Parathyroid adenoma (tissue), 2 donors: ENCODE data around the gene RXFP4.

ENCODE experiments used
- H2AFZ ChIP-seq: fragments of 300-600 bp; sonication (generic); one replicate; pipeline ENCODE4 v1.7.0; 2017; ENCODE audit warnings: antibody characterized with exemption, mild to moderate bottlenecking
- H3K27ac ChIP-seq: fragments of 300-600 bp; sonication (generic); one replicate; pipeline ENCODE4 v1.7.0; 2017
- H3K27me3 ChIP-seq: fragments of 300-600 bp; sonication (generic); one replicate; pipeline ENCODE4 v1.7.0; 2017; ENCODE audit warnings: low read length; ENCODE audit not compliant: control insufficient read depth, insufficient read depth
- H3K36me3 ChIP-seq: fragments of 300-600 bp; sonication (generic); one replicate; pipeline ENCODE4 v1.7.0; 2017; ENCODE audit warnings: low read length; ENCODE audit not compliant: control insufficient read depth, insufficient read depth
- H3K4me1 ChIP-seq: fragments of 300-600 bp; sonication (generic); one replicate; pipeline ENCODE4 v1.7.0; 2017; ENCODE audit warnings: control low read depth
- H3K4me2 ChIP-seq: fragments of 300-600 bp; sonication (generic); one replicate; pipeline ENCODE4 v1.7.0; 2017; ENCODE audit warnings: low read length
- H3K4me3 ChIP-seq: fragments of 300-600 bp; sonication (generic); one replicate; pipeline ENCODE4 v1.7.0; 2017; ENCODE audit warnings: low read depth, low read length
- H3K79me2 ChIP-seq: fragments of 300-600 bp; sonication (generic); one replicate; pipeline ENCODE4 v1.7.0; 2017; ENCODE audit warnings: control low read depth
- H3K9ac ChIP-seq: fragments of 300-600 bp; sonication (generic); one replicate; pipeline ENCODE4 v1.7.0; 2017; ENCODE audit warnings: mild to moderate bottlenecking
- H3K9me3 ChIP-seq: fragments of 300-600 bp; sonication (generic); one replicate; pipeline ENCODE4 v1.7.0; 2017; ENCODE audit warnings: low read length; ENCODE audit not compliant: control insufficient read depth
- TF ChIP-seq, protein P1 (sequence below): fragments of 300-600 bp; sonication (generic); IDR thresholded peaks from one replicate; pipeline ENCODE4 v1.7.0; 2017; ENCODE audit warnings: antibody characterized with exemption, mild to moderate bottlenecking
- donor health status: primary hyperparathyroidism.

RXFP4 gene

GRCh38 chr1:155938220-155938627 is 3.2 kb upstream of the RXFP4 start:
- no peaks in the 10 kb centered on the region for H3K27me3 ChIP-seq
- peaks cover 3% of the 10 kb centered on the region for H3K4me1 ChIP-seq
- H3K9me3 ChIP-seq: no peaks in the 10 kb centered on the region
- TF ChIP-seq, protein P1, sequence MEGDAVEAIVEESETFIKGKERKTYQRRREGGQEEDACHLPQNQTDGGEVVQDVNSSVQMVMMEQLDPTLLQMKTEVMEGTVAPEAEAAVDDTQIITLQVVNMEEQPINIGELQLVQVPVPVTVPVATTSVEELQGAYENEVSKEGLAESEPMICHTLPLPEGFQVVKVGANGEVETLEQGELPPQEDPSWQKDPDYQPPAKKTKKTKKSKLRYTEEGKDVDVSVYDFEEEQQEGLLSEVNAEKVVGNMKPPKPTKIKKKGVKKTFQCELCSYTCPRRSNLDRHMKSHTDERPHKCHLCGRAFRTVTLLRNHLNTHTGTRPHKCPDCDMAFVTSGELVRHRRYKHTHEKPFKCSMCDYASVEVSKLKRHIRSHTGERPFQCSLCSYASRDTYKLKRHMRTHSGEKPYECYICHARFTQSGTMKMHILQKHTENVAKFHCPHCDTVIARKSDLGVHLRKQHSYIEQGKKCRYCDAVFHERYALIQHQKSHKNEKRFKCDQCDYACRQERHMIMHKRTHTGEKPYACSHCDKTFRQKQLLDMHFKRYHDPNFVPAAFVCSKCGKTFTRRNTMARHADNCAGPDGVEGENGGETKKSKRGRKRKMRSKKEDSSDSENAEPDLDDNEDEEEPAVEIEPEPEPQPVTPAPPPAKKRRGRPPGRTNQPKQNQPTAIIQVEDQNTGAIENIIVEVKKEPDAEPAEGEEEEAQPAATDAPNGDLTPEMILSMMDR: peak; percentile 48
- H3K36me3 ChIP-seq: no peaks in the 10 kb centered on the region
- no peak overlapping the region for H3K4me3 ChIP-seq
- H3K79me2 ChIP-seq: peaks cover 7% of the 10 kb centered on the region
- H3K4me2 ChIP-seq: no peak overlapping the region
- no peak overlapping the region for H3K9ac ChIP-seq
- no peak overlapping the region for H3K27ac ChIP-seq
- peak overlapping the region; percentile 22 for H2AFZ ChIP-seq

DNA sequence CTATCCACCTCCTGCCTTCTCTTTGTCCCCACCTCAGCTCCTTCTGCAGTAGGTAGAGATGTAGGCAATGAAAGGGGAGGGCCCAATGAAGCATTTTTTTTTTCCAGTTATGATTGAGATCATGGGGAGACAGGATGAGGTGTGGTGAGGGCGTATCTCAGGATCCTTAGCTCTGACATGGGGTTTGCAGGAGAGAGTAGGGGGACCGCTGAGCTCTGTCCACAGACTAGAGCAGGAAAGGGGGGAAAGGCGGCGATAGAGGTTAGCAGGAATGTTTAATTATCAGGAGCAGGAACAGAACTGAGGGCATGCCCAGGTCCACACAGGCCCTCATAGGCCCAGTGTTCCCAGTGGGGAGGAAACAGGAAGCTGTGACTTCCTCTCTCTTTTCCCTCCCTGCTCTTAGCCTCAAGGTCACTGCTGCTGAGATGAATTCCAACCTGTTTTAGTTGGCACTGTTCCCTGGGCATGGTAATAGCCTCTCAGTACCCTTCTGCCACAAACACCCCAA is 901 bp upstream of the RXFP4 start:
- Histone ChIP-seq H2AFZ (peak overlapping the region; percentile 68), H3K9me3 (no peaks in the 10 kb centered on the region), H3K4me2 (peak overlapping the region; percentile 51), H3K9ac (no peak overlapping the region), H3K4me3 (peak overlapping the region; percentile 27), H3K36me3 (no peaks in the 10 kb centered on the region), H3K27ac (peak overlapping the region; percentile 60), H3K4me1 (peaks cover 3% of the 10 kb centered on the region), H3K27me3 (no peaks in the 10 kb centered on the region), H3K79me2 (no peaks in the 10 kb centered on the region)
- TF ChIP-seq, protein P1: no peak

GRCh38 chr1:155941845-155942531 is 550 bp downstream of the RXFP4 start:
- Histone ChIP-seq H3K9ac (no peak overlapping the region), H3K4me1 (peaks cover 3% of the 10 kb centered on the region), H2AFZ (no peak overlapping the region), H3K36me3 (no peaks in the 10 kb centered on the region), H3K4me3 (no peak overlapping the region), H3K27ac (no peak overlapping the region), H3K4me2 (no peak overlapping the region), H3K79me2 (no peaks in the 10 kb centered on the region), H3K27me3 (no peaks in the 10 kb centered on the region), H3K9me3 (no peaks in the 10 kb centered on the region)
- TF ChIP-seq, protein P1: no peak

GRCh38 chr1:155942578-155943141 is 1.2 kb downstream of the RXFP4 start:
- Histone ChIP-seq H3K36me3 (no peaks in the 10 kb centered on the region), H3K79me2 (no peaks in the 10 kb centered on the region), H3K9ac (no peak overlapping the region), H3K9me3 (no peaks in the 10 kb centered on the region), H2AFZ (no peak overlapping the region), H3K4me1 (peaks cover 3% of the 10 kb centered on the region), H3K4me3 (no peak overlapping the region), H3K4me2 (no peak overlapping the region), H3K27ac (no peak overlapping the region), H3K27me3 (no peaks in the 10 kb centered on the region)
- TF ChIP-seq, protein P1: no peak

- Histone ChIP-seq H3K4me2 (no peak overlapping the region), H3K4me3 (no peak overlapping the region), H2AFZ (no peak overlapping the region), H3K4me1 (peaks cover 3% of the 10 kb centered on the region), H3K79me2 (no peaks in the 10 kb centered on the region), H3K27ac (no peak overlapping the region), H3K27me3 (no peaks in the 10 kb centered on the region), H3K36me3 (no peaks in the 10 kb centered on the region), H3K9me3 (no peaks in the 10 kb centered on the region), H3K9ac (no peak overlapping the region)
- TF ChIP-seq, protein P1: no peak
These were observed 3.0 kb downstream of the RXFP4 start for GRCh38 chr1:155944444-155944799.
